Forelimb muscle (tissue), 1 donor: ENCODE data around the gene KRT25. TPM values are rescaled to one million over a fixed set of nuclear protein-coding genes. Genes with fewer than 3 reads are reported as not detected.
"Not testable (repeated sequence)": the region's sequence is repeated elsewhere in the genome, so short reads cannot be mapped to it uniquely, and the experiment has no call there.

Experiments
- DNase-seq: peaks from one replicate; pipeline ENCODE4 v3.0.0-alpha.2; 2013; ENCODE audit warnings: low read depth
- polyA plus RNA-seq: library from polyadenylated mRNA; unstranded; fragments of 120-200 nt; gene quantifications from one replicate; pipeline ENCODE4 v1.2.1, GENCODE V29; 2013; ENCODE audit not compliant: insufficient read length

KRT25 gene
- polyA plus RNA-seq, 1 donor, result not detected

DNA sequence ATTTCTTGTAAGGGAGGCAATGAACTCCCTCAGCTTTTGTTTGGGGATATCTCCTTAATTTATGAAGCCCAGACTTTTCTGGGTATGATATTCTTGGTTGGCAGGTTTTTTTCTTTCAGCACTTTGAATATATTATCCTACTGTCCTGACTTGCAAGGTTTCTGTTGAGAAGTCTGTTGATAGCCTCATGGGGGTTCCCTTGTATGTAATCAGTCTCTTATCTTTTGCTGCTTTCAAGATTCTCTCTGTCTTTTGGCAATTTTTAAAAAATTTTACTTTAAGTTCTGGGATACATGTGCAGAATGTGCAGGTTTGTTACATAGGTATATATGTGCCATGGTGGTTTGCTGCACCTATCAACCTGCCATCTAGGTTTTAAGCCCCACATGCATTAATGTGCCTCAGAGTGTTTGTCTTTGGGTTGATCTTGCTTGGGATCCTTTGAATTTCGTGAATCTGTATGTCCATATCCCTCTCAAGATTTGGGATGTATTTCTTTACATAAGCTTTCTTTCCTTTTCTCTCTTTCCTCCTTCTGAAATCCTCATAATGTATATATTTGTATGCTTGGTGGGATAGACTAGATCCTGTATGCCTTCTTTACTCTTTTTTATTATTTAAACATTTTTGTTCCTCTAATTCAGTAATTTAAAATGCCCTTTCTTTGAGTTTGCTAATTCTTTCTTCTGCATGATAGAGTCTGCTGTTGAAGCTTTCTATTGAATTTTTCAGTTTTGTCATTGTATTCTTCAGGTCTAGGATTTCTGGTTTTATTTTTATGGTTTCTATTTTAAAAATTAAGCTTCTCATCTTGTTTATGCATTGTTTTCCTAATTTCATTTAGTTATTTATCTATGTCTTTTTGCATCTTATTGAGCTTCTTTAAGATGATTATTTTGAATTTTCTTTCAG is 5.2 kb upstream of the KRT25 start:
- DNase-seq, result no peak

DNA sequence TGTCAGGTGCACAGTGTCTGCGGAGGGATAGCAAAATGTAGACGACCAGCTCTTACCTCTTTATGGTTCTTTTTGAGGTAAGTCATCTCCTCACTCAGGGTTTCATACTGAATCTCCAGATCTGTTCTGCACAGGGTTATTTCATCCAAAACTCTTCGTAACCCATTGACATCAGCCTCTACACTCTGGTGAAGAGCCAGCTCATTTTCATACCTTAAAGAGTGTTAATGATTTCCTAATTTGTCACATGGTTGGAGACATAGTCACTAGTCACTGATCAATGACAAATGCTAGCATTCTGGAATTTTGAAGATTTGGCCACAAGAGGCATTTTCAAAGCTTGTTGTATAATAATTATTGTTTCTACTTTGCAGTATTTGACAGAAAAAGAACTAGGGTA is 1.3 kb downstream of the KRT25 start:
- no peak for DNase-seq

DNA sequence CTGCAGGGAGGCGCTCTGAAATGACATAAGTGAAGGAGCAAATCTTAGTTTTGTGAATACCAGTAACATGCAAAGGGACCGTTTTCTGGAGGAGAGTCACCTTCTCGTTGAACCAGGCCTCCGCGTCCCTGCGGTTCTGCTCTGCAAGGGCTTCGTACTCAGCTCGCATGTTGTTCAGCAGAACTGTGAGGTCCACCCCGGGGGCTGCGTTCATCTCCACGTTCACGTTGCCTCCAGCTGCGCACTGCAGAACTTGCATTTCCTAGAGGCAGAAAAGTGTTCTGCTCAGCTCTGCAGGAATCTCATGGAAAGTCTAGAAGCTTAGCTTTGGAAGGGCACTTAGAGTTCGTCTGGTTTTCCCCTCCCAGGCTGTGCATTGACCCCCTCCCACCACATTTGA is 4.1 kb downstream of the KRT25 start:
- no peak for DNase-seq

DNA sequence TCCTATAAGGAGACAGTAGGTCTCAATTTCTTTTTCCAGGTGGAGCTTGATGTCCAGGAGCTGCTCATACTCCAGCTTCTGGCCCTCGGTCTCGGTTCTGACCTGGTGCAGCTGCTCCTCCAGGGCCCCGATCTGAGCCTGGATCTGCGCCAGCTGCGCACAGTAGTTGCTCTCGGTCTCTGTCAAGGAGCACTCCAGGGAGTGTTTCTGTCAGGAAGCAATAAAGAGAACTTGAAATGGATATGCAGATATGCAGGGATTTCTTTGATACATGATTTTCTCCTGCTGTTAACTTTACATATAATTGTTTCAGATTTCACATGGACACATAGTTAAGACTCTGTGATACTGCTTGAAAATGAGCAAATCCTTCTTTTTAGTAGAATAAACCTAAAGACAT is 4.7 kb downstream of the KRT25 start:
- no peak for DNase-seq

DNA sequence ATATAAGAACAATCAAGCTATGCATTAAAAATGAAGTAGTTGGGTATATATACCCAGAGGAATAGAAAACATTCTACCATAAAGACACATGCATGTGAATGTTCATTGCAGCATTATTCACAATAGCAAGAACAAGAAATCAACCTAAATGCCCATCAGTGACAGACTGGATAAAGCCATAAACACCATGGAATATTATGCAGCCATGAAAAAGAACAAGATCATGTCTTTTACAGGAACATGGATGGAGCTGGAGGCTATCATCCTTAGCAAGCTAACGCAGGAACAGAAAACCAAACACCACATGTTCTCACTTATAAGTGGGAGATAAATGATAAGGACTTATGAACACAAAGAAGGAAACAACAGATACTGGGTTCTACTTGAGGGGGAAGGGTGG is 6.5 kb downstream of the KRT25 start:
- DNase-seq, result not testable (repeated sequence)

DNA sequence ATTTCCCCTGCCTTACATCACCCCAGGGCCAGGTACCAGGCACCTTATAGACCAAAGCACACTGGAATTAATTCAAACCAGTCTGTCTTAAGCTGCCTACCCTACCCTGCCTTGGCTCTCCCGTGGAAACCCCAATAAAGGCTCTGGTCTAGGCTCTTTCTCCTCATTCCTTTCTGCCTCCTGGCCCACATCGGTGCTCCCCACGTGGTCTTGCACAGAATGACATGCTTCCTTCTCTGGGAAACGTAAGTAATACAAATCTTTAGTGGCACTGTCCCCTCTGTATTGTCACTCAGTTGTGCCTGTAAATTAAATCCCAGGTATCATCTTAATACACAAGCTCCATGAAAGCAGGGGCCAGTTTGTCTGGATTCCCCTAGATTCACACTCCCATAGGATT is 16.6 kb downstream of the KRT25 start:
- no peak for DNase-seq

DNA sequence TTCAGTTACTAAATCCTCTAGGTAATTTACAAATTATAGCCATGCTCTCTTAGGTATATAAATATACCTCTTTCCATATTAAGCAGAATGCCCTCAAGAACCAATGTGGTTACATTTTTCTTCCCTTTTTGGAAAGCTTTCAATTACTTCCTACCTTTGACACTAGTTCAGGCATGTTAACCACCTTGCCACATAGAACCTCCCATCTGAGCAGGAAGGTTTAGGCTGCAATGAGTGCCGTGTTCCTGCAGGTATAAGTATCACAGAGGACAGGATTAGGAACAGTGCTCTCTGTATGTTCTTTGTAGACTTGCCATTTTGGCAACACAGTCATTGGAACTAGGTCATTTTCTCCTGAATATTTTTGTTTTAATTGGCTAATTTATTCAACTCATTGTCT is 20.1 kb downstream of the KRT25 start:
- no peak for DNase-seq

DNA sequence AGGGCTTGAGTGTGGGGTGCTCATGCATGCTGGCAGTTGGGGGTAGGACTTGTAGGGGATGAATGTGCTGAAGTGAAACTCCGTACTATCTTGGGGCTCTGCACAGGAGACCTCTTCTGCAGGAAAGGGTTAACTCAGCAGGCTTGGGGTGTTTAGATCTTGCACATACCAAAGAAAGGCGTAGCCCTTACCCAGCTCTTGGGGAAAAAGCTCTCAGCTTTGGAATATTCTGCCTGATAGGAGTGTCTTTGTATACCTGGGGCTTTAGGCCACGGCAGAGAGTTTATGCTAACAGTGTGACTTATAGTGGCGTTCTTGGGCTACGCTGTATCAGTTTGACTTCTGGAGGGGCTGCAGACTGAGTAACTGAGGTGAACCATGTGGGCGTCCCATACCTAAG is 21.1 kb downstream of the KRT25 start:
- no peak for DNase-seq

DNA sequence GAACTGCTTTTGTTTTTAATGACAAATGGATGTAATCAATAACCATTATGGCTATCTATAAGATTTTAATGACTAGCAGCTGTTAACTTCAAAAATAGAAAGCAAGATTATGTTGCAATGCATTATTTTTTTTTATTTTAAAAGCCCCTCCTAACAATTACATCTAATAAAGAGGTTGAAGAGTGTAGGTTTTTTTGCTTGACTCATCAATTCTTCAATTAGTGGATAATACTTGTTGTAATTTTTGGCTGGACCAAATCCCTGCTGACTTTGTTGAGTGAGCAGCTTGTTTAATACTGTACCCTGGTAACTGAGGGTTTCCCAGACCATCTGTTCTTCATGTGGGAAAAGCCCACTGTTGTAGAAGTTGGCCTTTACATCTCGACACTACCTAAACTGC is 24.2 kb downstream of the KRT25 start:
- DNase-seq, result no peak

DNA sequence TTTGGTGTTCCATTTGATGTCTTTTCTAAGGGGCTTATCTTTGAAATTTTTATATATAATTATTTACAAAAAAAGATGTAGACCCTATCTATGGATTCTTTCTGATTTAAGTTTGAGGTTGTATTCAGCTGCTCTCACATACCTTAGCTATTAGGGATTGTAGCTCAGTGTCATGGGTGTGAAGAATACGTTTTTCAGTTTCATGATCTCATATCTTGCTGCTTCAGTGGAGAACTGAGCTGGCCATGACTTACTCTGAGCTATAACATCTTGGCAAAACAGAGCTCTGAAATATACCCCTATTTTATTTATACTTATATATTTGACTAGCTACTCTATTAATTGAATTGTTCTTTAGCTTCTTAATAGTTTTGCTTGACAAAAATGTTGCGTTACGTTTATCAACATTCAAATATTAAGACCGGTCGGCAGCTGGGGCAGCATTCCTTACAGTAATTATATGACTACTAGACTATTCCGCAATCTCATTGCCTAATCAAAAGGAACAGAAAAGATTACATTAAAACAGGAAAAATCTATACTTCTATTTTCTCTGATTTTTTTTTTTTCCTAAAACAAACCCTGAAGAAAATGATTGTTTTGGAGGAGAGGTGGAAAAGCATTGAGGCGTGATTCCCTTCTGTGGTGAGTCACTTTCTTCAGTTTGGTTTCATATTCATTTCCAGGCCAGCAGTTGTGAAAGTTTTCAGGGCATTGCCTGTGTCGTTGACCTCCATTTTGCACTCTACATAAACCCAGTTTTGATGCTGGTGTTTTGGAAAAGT is 27.5 kb downstream of the KRT25 start:
- no peak for DNase-seq

DNA sequence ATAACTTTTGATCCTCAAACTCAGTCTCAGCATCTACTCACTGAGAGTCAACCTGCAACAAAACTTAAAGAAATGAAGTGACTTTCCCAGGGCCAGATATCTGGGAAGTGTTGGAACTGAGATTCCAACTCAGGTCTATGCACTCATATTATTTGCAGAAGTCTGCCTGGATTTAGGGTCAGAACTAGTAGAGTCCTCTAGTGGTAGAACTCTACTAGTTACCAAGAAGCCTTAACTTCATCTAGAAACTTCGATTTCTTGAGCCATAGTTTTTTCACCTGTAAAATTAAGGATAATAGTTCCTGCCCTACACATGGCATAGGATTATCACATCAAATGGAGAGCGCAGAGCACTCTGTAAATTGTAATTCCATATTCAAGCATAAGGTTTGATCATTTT is 28.2 kb downstream of the KRT25 start:
- DNase-seq, result no peak

DNA sequence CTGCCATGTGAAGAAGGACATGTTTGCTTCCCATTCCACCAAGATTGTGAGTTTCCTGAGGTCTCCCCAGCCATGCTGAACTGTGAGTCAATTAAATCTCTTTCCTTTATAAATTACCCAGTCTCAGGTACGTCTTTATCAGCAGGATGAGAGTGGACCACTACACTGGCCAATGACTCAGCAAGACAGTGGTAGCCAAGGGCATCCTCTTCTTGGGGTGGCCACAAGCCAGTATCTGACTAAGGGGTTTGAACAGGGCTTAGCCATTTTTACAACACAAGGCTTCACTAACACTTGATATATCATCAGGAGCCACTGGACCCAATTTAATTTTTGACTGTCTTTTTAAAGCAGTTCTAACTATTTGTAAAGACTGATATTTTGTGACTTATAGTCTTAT is 30.5 kb downstream of the KRT25 start:
- DNase-seq, result no peak

DNA sequence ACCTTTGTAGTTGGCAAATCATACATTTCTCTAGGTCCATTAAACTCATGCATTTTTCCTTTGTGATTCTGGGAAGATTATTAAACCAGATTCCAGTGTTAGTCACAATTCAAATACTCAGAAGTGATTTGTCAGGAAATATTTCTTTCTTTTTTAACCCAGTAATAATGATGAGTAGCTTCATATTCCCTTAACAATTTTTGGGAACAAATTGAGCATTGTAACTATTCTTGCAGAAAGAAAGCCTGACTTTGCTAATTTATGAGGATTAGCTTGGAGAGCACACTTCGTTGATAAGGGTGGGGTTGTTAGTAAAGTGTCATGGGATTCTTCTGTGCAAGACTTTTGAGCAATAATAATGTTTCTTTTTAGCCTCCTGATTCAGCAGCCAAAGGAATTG is 32.9 kb downstream of the KRT25 start:
- peak; percentile 9 for DNase-seq

DNA sequence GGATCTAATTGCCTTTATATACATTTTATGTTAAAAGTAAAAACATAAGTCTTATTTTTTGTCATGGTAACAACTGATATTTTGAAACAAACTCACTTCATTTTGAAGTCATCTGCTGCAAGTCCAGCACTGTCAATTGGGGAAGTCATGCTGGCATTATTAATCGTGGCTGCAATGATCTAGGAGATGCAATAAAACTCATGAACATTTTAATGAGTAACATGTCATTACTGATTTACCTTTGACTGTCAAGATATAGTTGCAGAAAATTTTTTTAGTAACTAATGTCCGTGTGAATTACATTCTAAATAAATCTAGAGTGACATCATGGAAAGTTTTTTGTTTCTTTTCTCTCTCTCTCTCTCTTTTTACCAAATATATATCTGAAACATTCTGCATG is 34.2 kb downstream of the KRT25 start:
- DNase-seq, result no peak

DNA sequence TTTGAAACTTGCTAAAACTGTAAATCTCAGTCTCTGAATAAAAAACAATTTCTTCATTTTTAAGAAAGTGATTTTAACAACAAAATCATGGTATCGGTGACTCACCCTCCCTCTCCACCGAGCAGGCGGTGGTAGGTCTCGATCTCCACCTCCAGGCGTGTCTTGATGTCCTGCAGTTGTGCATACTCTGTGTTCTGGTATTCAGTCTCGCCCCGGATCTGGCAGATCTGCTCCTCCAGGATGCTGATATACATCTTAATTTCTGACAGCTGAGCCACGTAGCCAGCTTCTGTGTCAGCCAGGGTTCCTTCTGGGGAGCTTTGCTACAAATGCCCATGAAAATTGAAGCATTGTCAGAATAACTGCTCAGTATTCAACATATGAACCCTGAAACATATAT is 36.2 kb downstream of the KRT25 start:
- no peak for DNase-seq

DNA sequence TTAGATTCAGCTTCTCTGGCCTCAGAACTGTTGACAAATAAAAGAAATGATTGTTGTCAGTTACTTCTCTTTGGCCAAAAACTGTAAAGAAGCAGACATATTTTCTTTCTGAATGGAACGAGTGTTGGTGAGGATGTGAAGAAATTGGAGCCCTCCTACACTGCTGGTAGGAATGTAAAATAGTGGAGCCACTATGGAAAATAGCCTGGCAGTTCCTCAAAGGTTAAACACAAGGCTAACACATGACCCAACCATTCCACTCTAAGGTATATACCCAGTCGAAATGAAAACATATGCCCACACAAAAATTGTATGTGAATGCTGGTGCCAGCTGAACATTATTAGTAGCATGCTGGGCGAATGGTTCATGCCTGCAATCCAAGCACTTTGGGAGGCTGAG is 37.4 kb downstream of the KRT25 start:
- no peak for DNase-seq

DNA sequence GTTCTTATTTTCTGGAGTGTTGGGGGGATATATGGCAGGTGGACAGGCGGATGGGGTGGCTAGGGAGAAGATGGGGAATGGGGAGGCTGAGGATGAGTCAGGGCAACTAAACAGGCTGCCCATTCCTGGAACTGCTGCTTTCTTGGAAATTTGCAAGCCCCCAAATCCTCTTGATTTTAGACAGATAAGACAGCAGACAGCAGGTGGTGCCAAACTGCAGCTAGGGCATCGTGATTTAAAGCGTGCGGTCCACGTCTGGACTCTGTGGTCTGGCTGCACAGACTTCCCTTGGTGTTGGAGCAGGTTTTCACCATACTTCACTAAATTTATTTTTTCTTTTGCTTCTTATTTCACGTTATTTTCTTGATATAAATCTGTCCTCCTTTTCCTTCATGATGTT is 40.7 kb downstream of the KRT25 start:
- no peak for DNase-seq

DNA sequence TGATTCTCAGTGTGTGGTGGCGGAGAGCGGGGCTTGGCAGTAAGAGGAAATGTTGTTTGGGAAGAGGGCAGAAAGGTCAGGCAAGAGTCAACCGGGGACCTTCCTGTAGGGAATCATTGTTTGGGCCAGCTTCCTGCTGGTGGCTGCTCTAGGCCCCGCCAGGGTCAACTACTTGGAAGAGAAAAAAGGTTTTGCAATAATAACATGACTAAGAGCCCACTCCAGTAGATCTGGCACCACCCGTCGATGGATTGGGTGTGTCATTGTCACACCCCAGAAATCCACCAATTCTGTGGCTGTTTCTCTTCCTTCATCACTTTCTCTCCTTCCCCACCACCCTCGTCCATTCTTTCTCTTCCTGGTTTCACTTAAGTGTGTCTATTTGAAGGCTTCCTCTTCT is 47.4 kb downstream of the KRT25 start:
- no peak for DNase-seq

DNA sequence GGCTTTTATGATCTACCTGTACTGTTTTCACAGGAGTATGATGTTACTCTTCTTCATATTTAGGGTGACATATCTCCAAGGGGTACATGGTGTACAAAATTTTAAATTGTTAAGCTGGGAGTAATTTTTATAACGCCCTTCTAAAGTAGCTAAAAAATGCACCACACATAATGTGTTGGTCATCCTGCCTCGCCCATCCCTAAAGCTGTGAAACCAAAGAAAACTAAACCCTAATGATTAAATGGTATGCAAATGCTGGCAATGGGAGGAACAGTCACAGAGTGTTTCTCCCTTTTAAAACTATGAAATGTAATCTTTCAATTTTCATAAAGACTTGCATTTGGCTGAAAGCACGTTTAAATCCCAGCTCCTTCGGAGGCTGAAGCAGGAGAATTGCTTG is 49.5 kb downstream of the KRT25 start:
- DNase-seq, result no peak

DNA sequence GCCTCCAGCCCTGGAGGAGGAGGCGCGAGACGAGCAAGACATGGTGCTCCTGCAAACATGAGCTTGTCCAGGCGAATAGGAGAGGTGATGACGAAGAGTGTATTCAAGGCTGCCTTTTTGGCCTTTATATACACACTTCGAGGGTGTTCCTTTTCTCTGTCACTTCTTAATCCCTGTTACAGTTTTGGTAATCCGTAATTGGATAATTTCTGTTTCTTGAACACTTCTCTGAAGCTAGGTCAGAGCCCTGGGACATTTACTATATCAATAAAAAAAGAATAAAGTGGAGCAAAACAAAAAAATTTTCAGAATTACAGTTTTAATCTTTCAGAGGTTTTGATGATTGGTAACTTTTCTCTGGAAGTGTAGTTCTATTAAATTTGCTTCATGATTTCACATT is 51.5 kb downstream of the KRT25 start, which contains the start of gene KRT24:
TSS of gene KRT24 (minus strand) at position 101 of the 400 bp plus-strand sequence. CDS start at position 42, 59 bp downstream.
- no peak for DNase-seq

DNA sequence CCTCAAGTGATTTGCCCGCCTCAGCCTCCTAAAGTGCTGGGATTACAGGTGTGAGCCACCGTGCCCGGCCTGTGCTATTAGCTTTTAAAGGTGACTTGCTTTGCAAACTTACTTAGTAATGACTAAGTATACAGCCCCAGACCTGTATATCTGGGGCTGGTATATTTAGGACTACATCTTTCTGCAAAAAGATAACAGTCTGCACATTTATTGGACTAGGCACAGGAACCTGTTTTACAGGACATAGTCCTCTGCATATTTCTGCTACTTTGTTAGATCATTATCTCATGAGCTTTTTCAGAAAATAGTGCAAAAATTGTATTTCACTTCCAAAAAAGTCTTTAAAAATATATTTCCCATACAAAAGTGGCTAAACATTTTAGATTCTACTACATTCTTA is 52.9 kb downstream of the KRT25 start:
- no peak for DNase-seq

DNA sequence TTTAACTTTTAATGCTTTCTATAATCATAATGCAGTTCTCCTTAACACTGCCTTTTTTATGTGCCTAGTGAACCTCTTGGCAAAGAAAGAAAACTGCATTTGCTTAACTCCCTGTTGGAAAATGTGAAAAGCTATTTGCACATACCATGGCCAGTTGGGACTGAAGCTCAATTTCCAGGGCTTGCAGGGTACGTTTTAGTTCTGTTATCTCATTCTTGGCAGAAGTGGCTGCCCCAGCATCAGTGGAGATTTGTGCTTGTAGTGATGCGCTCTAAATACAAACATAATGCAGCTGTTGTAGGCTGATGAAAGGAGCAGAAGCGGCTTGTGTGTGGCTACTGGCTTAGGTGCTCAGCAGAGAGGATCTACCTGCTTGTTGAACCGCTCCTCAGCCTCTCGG is 55.3 kb downstream of the KRT25 start:
- peak; percentile 29 for DNase-seq

DNA sequence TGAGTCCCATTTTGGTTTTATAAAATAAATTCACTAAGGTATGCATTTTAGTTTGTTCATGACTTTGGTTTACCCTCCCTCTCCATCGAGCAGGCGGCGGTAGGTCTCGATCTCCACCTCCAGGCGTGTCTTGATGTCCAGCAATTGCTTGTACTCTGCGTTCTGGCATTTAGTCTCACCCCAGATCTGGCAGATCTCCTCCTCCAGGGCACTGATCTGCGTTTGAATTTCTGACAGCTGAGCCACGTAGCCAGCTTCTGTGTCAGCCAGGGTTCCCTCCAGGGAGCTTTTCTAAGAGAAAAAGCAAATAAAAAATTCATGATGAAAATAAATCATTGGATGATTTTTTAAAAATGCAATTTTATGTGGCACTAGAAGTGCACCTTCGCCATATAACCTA is 55.8 kb downstream of the KRT25 start:
- no peak for DNase-seq
